Astrocyte (in vitro differentiated cells and primary cell): ENCODE measurements around the gene MDM2.
"Not testable (repeated sequence)": the region's sequence is repeated elsewhere in the genome, so short reads cannot be mapped to it uniquely, and the experiment has no call there.

Experiments
- EZH2 ChIP-seq: IDR thresholded peaks from 2 replicates; pipeline ENCODE4 v1.6.1; 2012; ENCODE audit warnings: mild to moderate bottlenecking, low read length, inconsistent platforms; ENCODE audit not compliant: insufficient read depth
- TF ChIP-seq, protein P1 (sequence below): IDR thresholded peaks from 2 replicates; pipeline ENCODE4 v1.5.1; 2011; ENCODE audit warnings: low read depth, mild to moderate bottlenecking, inconsistent platforms, low read length, moderate library complexity; ENCODE audit not compliant: insufficient read depth

DNA sequence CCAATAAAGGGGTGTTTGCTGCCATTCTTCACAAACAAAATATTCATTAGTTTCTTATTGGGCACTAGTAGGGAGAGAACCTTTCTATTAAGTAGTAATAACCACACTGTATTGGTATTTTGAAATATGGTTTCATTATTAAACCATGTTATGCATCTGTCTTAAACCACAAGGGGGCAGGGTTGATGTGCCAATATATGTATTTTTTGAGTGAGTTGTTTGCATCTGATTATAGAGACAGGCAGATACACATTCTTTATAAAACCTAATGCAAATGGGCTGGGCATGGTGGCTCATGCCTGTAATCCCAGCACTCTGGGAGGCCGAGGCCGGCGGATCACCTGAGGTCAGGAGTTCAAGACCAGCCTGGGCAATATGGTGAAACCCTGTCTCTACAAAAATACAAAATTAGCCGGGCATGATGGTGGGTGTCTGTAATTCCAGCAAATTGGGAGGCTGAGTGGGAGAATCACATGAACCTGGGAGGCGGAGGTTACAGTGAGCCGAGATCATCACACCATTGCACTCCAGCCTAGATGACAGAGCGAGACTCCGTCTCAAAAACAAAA, 56.0 kb downstream of the MDM2 start:
- TF ChIP-seq, protein P1, sequence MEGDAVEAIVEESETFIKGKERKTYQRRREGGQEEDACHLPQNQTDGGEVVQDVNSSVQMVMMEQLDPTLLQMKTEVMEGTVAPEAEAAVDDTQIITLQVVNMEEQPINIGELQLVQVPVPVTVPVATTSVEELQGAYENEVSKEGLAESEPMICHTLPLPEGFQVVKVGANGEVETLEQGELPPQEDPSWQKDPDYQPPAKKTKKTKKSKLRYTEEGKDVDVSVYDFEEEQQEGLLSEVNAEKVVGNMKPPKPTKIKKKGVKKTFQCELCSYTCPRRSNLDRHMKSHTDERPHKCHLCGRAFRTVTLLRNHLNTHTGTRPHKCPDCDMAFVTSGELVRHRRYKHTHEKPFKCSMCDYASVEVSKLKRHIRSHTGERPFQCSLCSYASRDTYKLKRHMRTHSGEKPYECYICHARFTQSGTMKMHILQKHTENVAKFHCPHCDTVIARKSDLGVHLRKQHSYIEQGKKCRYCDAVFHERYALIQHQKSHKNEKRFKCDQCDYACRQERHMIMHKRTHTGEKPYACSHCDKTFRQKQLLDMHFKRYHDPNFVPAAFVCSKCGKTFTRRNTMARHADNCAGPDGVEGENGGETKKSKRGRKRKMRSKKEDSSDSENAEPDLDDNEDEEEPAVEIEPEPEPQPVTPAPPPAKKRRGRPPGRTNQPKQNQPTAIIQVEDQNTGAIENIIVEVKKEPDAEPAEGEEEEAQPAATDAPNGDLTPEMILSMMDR: peak; percentile 50
- not testable (repeated sequence) for TF ChIP-seq EZH2
